GM11168 (cell line): ENCODE data around the gene CNP.

ENCODE experiments used
- in situ Hi-C: fragments of 300-500 bp; cut with MboI; formaldehyde crosslinking; loops from one replicate; pipeline ENCODE4 v1.12.0; 2022; ENCODE audit warnings: low sequenced_read_pairs; ENCODE audit not compliant: unreplicated experiment

The CNP gene

GRCh38 chr17:41970901-41971331 lies 4.3 kb downstream of the CNP start:
- in situ Hi-C loops = no loop called here

GRCh38 chr17:41971721-41972523 lies 5.3 kb downstream of the CNP start:
- in situ Hi-C loops = no loop called here

- in situ Hi-C loops = no loop called here
Measured at GRCh38 chr17:41972571-41973407, 6.2 kb downstream of the CNP start.

GRCh38 chr17:41973408-41973811 lies 6.8 kb downstream of the CNP start:
- in situ Hi-C loops = no loop called here

- in situ Hi-C loops = no loop called here
Measured at GRCh38 chr17:41974031-41974430, 7.4 kb downstream of the CNP start.

GRCh38 chr17:41974658-41975057 lies 8.1 kb downstream of the CNP start:
- in situ Hi-C loops = no loop called here

GRCh38 chr17:41975099-41976083 lies 8.8 kb downstream of the CNP start:
- in situ Hi-C loops = no loop called here

GRCh38 chr17:41976142-41976768 lies 9.7 kb downstream of the CNP start:
- in situ Hi-C loops = no loop called here

- in situ Hi-C loops = no loop called here
Measured at GRCh38 chr17:41977991-41978390, 11.4 kb downstream of the CNP start.

- in situ Hi-C loops = no loop called here
Measured at GRCh38 chr17:41982026-41982760, 15.6 kb downstream of the CNP start.

- in situ Hi-C loops = no loop called here
Measured at GRCh38 chr17:41984454-41984853, 17.9 kb downstream of the CNP start.

GRCh38 chr17:41985919-41986318 lies 19.3 kb downstream of the CNP start:
- in situ Hi-C loops = no loop called here

GRCh38 chr17:41986634-41987033 lies 20.0 kb downstream of the CNP start:
- in situ Hi-C loops = no loop called here

GRCh38 chr17:41987642-41988041 lies 21.0 kb downstream of the CNP start:
- in situ Hi-C loops = no loop called here

- in situ Hi-C loops = no loop called here
Measured at GRCh38 chr17:41988418-41988817, 21.8 kb downstream of the CNP start.

GRCh38 chr17:41989702-41990419 lies 23.3 kb downstream of the CNP start:
- in situ Hi-C loops = no loop called here

- in situ Hi-C loops = no loop called here
Measured at GRCh38 chr17:41992576-41992975, 26.0 kb downstream of the CNP start.

GRCh38 chr17:41996855-41997164 lies 30.2 kb downstream of the CNP start:
- in situ Hi-C loops = no loop called here

- in situ Hi-C loops = no loop called here
Measured at GRCh38 chr17:41998497-41998896, 31.9 kb downstream of the CNP start.
